Neural progenitor cell (in vitro differentiated cells): ENCODE measurements around the gene P4HTM. TPM values are rescaled to one million over a fixed set of nuclear protein-coding genes. Genes with fewer than 3 reads are reported as not detected.
A peak's percentile ranks its signal among the peaks of the same experiment; 100 is the strongest.

Source experiments
- DNase-seq: peaks from one replicate; pipeline ENCODE4 v3.0.0-alpha.2; 2016; ENCODE audit warnings: low spot score
- H2AFZ ChIP-seq: fragments of 200-600 bp; sonication (generic); replicated peaks from 2 replicates; pipeline ENCODE4 v1.6.1; 2016; ENCODE audit warnings: antibody characterized with exemption
- H3F3A ChIP-seq: fragments of 200-600 bp; sonication (generic); 2 replicates; pipeline ENCODE4 v1.6.1; 2016; ENCODE audit warnings: antibody characterized with exemption, low read depth
- H3K27ac ChIP-seq: fragments of 200-600 bp; sonication (generic); 2 replicates; pipeline ENCODE4 v1.5.1; 2016; ENCODE audit warnings: mild to moderate bottlenecking
- H3K27me3 ChIP-seq: fragments of 200-600 bp; sonication (generic); 2 replicates; pipeline ENCODE4 v1.6.1; 2016; ENCODE audit warnings: mild to moderate bottlenecking, moderate library complexity
- H3K36me3 ChIP-seq: fragments of 200-600 bp; sonication (generic); 2 replicates; pipeline ENCODE4 v1.5.1; 2016
- H3K4me1 ChIP-seq: fragments of 200-600 bp; sonication (generic); 2 replicates; pipeline ENCODE4 v1.6.1; 2016; ENCODE audit warnings: mixed run types
- H3K4me2 ChIP-seq: fragments of 200-600 bp; sonication (generic); 2 replicates; pipeline ENCODE4 v1.6.1; 2016
- H3K4me3 ChIP-seq: fragments of 200-600 bp; sonication (generic); 2 replicates; pipeline ENCODE4 v1.5.1; 2016
- H3K79me2 ChIP-seq: fragments of 200-600 bp; sonication (generic); 2 replicates; pipeline ENCODE4 v1.6.1; 2016; ENCODE audit warnings: low read depth
- H3K9ac ChIP-seq: fragments of 200-600 bp; sonication (generic); 2 replicates; pipeline ENCODE4 v1.6.1; 2016
- H3K9me3 ChIP-seq: fragments of 200-600 bp; sonication (generic); 2 replicates; pipeline ENCODE4 v1.5.1; 2016; ENCODE audit warnings: low read depth
- H4K20me1 ChIP-seq: fragments of 200-600 bp; sonication (generic); 2 replicates; pipeline ENCODE4 v1.6.1; 2016; ENCODE audit warnings: low read depth
- H3K27ac Mint-ChIP-seq: 3 replicates; pipeline ENCODE4 v1.8.0; 2021; ENCODE audit warnings: mixed read lengths
- H3K27me3 Mint-ChIP-seq: 2 replicates; pipeline ENCODE4 v1.8.0; 2022; ENCODE audit warnings: low read depth, mild to moderate bottlenecking, inconsistent platforms, moderate library complexity, mixed read lengths; ENCODE audit not compliant: insufficient read depth
- H3K36me3 Mint-ChIP-seq: 3 replicates; pipeline ENCODE4 v1.8.0; 2021; ENCODE audit warnings: mixed read lengths
- H3K4me1 Mint-ChIP-seq: 3 replicates; pipeline ENCODE4 v1.8.0; 2021; ENCODE audit warnings: mixed read lengths
- H3K4me3 Mint-ChIP-seq: 3 replicates; pipeline ENCODE4 v1.8.0; 2021; ENCODE audit warnings: mild to moderate bottlenecking, moderate library complexity, mixed read lengths
- H3K9me3 Mint-ChIP-seq: 3 replicates; pipeline ENCODE4 v1.8.0; 2020; ENCODE audit warnings: mixed read lengths
- EZH2 ChIP-seq: fragments of 200-600 bp; sonication (generic); IDR thresholded peaks from 2 replicates; pipeline ENCODE4 v1.6.1; 2017; ENCODE audit warnings: antibody characterized with exemption, mild to moderate bottlenecking, moderate library complexity
- EZH2phosphoT487 ChIP-seq: fragments of 200-600 bp; sonication (generic); IDR thresholded peaks from 2 replicates; pipeline ENCODE4 v1.6.1; 2017; ENCODE audit warnings: antibody characterized with exemption
- total RNA-seq: library from RNA; depleted of rRNA; stranded (reverse); fragments of >200 nt; gene quantifications from 2 replicates; pipeline ENCODE4 v1.2.3, GENCODE V29; 2015; ENCODE audit warnings: low replicate concordance
- TF ChIP-seq, protein P1 (sequence below): fragments of 200-600 bp; sonication (generic); IDR thresholded peaks from 2 replicates; pipeline ENCODE4 v1.5.1; 2017; ENCODE audit warnings: antibody characterized with exemption, mild to moderate bottlenecking

Gene P4HTM
- total RNA-seq, 1 donor from 2014 or later = 15.3 TPM

DNA sequence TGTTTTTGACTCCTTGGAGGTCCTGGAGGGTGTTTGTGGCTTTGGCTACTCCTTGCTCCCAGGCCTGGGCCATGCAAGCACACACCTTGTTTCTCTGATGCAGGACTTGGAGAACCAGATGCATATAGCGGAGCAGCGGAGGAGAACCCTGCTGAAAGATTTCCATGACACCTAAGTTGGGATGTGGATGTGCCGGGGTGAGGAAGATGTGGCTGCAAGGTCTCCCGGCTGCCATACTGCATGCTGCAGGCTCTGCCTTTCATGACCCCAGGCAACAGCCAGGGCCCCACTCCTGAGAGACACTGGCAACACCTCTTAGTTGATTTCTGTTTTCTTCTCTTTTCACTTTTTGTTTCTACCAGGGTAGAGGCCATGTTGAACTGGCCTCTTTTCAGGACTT lies 6.9 kb upstream of the P4HTM start:
- Histone ChIP-seq H2AFZ (no peak overlapping the region), H3K79me2 (peaks cover 1% of the 10 kb centered on the region), H3K27ac (no peak overlapping the region), H3K27me3 (no peaks in the 10 kb centered on the region), H3K9ac (no peak overlapping the region), H3K36me3 (no peaks in the 10 kb centered on the region), H4K20me1 (peaks cover 3% of the 10 kb centered on the region), H3K4me1 (no peaks in the 10 kb centered on the region), H3F3A (peaks cover 6% of the 10 kb centered on the region), H3K4me2 (no peak overlapping the region), H3K9me3 (no peaks in the 10 kb centered on the region), H3K4me3 (no peak overlapping the region)
- peaks cover 9% of the 10 kb centered on the region for H3K27me3 Mint-ChIP-seq
- H3K36me3 Mint-ChIP-seq = peaks cover 18% of the 10 kb centered on the region
- no peak for DNase-seq
- H3K27ac Mint-ChIP-seq = no peak overlapping the region
- peaks cover 3% of the 10 kb centered on the region for H3K4me1 Mint-ChIP-seq
- H3K9me3 Mint-ChIP-seq = no peaks in the 10 kb centered on the region
- no peak overlapping the region for H3K4me3 Mint-ChIP-seq
- TF ChIP-seq, protein P1, sequence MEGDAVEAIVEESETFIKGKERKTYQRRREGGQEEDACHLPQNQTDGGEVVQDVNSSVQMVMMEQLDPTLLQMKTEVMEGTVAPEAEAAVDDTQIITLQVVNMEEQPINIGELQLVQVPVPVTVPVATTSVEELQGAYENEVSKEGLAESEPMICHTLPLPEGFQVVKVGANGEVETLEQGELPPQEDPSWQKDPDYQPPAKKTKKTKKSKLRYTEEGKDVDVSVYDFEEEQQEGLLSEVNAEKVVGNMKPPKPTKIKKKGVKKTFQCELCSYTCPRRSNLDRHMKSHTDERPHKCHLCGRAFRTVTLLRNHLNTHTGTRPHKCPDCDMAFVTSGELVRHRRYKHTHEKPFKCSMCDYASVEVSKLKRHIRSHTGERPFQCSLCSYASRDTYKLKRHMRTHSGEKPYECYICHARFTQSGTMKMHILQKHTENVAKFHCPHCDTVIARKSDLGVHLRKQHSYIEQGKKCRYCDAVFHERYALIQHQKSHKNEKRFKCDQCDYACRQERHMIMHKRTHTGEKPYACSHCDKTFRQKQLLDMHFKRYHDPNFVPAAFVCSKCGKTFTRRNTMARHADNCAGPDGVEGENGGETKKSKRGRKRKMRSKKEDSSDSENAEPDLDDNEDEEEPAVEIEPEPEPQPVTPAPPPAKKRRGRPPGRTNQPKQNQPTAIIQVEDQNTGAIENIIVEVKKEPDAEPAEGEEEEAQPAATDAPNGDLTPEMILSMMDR = no peak
- no peak for TF ChIP-seq EZH2
- TF ChIP-seq EZH2phosphoT487 = no peak

DNA sequence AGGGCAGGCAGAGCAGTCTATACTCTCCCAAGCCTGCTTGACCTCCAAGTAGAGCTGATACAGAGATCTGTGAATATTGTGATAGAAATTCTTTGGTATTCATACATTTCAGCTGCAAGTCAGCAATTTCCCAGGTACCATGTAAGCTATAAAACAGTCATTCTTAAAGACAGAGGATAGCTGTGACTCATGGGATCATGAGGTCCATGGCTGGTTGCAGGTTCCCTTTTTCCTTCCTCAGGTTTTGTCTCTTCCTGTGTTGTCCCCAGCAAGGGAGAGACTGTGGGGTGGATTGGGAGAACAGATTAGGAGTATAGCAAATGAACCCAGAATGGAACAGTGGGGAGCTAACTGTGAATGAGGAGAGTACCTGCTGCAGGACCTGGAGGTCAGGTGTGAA lies 5.4 kb upstream of the P4HTM start:
- no peaks in the 10 kb centered on the region for H3K36me3 ChIP-seq
- peak overlapping the region; percentile 33 for H3K27ac Mint-ChIP-seq
- H3K36me3 Mint-ChIP-seq = peaks cover 13% of the 10 kb centered on the region
- H3K4me1 Mint-ChIP-seq = peaks cover 12% of the 10 kb centered on the region
- H3K4me3 Mint-ChIP-seq = peak overlapping the region; percentile 56
- H3K27me3 Mint-ChIP-seq = peaks cover 11% of the 10 kb centered on the region
- H3K4me2 ChIP-seq = no peak overlapping the region
- H2AFZ ChIP-seq = no peak overlapping the region
- H3K79me2 ChIP-seq = peaks cover 15% of the 10 kb centered on the region
- H3K9me3 ChIP-seq = no peaks in the 10 kb centered on the region
- H3K27me3 ChIP-seq = no peaks in the 10 kb centered on the region
- peaks cover 5% of the 10 kb centered on the region for H3K4me1 ChIP-seq
- no peaks in the 10 kb centered on the region for H3K9me3 Mint-ChIP-seq
- peaks cover 3% of the 10 kb centered on the region for H4K20me1 ChIP-seq
- H3K4me3 ChIP-seq = no peak overlapping the region
- H3K27ac ChIP-seq = no peak overlapping the region
- no peak for DNase-seq
- no peak overlapping the region for H3K9ac ChIP-seq
- peaks cover 15% of the 10 kb centered on the region for H3F3A ChIP-seq
- TF ChIP-seq, protein P1 = no peak
- TF ChIP-seq EZH2 = no peak
- TF ChIP-seq EZH2phosphoT487 = no peak

DNA sequence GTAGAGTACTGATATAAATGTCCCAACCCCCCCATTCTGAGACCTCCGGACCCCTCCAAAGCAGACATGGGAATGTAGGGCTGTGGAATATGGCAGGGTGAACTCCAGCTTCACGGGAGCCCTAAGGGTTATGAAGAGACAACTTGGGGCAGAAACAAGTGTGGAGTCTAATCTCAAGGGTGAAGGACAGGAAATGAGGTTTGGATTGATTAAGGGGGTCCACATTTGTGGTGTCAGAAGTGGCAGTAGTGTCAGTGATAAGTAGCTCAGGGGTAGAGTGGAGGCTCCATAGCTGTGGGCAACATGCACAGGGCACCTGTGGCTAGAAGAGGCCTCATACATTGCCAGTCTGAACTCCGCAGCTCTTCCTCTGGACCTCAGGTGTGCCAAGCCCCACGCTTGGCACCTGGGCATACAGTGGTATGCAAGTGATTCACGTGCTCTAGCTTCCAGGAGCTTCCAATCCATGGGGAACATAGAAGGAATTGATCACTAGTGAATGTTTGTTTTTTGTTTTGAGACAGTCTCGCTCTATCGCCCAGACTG lies 4.1 kb upstream of the P4HTM start:
- Mint-ChIP-seq H3K27ac (no peak overlapping the region), H3K27me3 (peaks cover 11% of the 10 kb centered on the region), H3K9me3 (no peaks in the 10 kb centered on the region), H3K4me1 (peaks cover 16% of the 10 kb centered on the region), H3K4me3 (no peak overlapping the region), H3K36me3 (peaks cover 13% of the 10 kb centered on the region)
- Histone ChIP-seq H2AFZ (no peak overlapping the region), H4K20me1 (no peaks in the 10 kb centered on the region), H3F3A (peaks cover 24% of the 10 kb centered on the region), H3K4me2 (no peak overlapping the region), H3K36me3 (no peaks in the 10 kb centered on the region), H3K79me2 (peaks cover 23% of the 10 kb centered on the region), H3K4me1 (peaks cover 6% of the 10 kb centered on the region), H3K27me3 (no peaks in the 10 kb centered on the region), H3K4me3 (no peak overlapping the region), H3K27ac (no peak overlapping the region), H3K9me3 (no peaks in the 10 kb centered on the region), H3K9ac (no peak overlapping the region)
- TF ChIP-seq EZH2 (no peak), EZH2phosphoT487 (no peak)
- TF ChIP-seq, protein P1 = no peak
- no peak for DNase-seq
